HG03439 (cell line): ENCODE data around the gene DENND1B.
"Not testable (repeated sequence)": the region's sequence is repeated elsewhere in the genome, so short reads cannot be mapped to it uniquely, and the experiment has no call there.

Experiments used
- ATAC-seq: cut with Tn5 transposase; IDR thresholded peaks from one replicate; pipeline ENCODE4 v1.9.1; 2021; ENCODE audit warnings: mild to moderate bottlenecking, moderate library complexity; ENCODE audit not compliant: unreplicated experiment

DENND1B gene

GRCh38 chr1:197786280-197786679 is 11.0 kb upstream of the DENND1B start:
- ATAC-seq, result no peak

DNA sequence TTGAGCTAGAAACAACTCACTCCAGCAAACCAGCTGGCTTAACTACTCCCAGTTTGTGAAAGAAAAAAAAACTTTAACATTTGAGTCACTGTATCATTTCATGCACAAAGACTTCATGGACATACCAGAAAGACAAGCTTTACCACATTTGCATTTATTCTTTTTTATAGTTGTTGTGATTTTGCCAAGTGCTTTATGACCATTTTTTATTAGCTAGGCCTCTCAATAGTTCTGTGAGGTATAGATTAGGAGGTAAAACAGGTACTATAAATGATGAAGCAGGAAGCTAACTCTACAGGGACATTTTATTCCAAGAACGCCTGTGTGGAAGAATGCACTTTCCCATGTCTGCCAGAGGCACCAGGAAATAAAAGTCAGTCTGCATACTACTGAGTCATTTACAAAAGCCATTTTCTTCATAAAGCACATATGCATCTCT is 8.2 kb upstream of the DENND1B start:
- no peak for ATAC-seq

- ATAC-seq, result no peak
These were observed 7.6 kb upstream of the DENND1B start for GRCh38 chr1:197782722-197783360.

- no peak for ATAC-seq
These were observed 6.9 kb upstream of the DENND1B start for GRCh38 chr1:197781968-197782721.

- no peak for ATAC-seq
These were observed 4.6 kb upstream of the DENND1B start for GRCh38 chr1:197779921-197780320.

- no peak for ATAC-seq
These were observed 3.2 kb upstream of the DENND1B start for GRCh38 chr1:197778366-197778945.

- peak; percentile 38 for ATAC-seq
These were observed 1.2 kb upstream of the DENND1B start for GRCh38 chr1:197776351-197777105.

DNA sequence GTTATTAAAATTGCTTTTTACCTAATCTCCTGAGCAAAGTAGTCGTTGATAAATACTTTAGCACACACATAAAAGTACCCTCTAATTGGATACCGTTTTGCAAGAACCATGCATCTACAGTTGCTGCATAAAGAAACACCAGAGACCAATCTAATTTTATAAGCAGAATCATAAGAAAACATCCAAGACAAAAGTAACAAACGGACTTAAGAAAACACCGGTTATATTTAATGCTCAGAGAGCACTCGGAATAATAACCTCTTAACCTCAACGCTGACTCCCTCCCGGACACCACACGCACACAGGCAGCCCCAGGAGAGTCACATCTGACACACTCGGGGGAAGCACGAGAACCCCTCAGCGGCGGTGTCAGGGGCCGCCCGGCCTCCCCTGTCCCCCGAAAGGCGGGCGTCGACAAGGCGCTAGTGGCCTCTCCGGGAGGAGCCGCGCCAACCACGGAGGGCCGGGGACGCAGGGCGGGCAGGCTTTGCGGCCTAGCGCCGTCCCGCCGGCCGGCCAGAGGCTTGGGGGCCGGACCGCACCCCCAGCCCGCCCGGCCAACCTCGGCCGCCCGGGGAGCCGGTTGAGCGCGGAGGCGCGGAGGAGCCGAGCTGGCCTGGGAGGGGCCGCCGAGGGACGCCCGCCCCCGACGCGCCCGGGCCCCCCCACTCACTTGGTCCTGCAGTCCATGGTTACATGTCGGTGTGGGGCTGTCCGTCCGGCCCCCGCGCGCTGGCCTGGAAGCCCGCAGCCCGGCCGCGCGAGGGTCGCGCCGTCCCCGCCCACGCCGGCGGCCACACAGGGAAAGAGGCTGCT is 606 bp downstream of the DENND1B start:
- peak; percentile 31 for ATAC-seq

- ATAC-seq, result no peak
These were observed 1.4 kb downstream of the DENND1B start for GRCh38 chr1:197773856-197774255.

DNA sequence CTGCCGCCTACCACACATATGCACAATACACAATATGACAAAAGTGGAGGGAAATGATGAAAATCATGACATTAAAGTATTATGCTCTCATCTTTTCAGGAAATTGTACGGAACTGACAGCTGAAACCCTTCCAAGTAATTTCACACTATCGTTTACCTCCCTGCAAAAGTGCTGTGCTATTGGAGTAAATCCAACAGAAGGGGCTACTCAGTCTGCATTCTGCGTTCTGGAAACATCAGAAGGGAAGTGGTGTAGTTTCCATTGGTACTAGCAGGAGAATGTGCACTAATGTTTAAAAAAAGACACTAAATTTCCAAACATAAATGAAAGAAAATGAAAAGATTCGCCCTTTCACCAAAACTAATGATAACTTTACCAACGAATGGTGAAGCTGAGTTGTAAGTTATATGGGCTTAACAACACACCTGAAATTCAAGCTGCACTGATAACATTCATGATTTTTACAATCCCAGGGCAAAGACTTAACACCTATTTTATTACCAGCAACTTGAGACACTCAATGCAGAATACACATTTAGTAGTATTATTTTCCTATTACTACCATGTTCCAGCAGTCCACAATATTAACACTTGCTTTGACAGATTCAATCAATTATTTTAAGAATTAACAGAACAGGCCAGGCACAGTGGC is 3.2 kb downstream of the DENND1B start:
- ATAC-seq, result no peak

DNA sequence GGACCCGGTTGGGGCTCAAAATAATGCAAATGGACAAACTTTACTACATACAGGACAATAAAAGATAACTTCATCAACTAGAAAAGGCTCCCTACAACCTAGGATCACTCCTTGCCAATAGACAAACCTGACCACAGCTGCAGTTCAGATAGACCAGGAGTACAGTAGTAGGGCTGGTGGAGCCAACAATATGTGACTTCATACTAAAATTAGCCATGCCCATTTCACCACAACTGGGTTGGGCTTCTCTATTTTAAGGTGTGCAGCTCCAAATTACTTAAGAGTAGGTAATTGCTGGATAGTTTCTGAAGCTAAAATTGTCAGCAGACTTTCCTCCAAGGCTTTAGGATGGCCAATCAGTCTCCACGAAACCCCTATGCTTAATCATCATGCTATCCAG is 3.9 kb downstream of the DENND1B start:
- ATAC-seq, result no peak

- ATAC-seq, result no peak
These were observed 5.0 kb downstream of the DENND1B start for GRCh38 chr1:197770243-197770642.

- no peak for ATAC-seq
These were observed 6.0 kb downstream of the DENND1B start for GRCh38 chr1:197769287-197769686.

- no peak for ATAC-seq
These were observed 7.1 kb downstream of the DENND1B start for GRCh38 chr1:197768014-197768805.

DNA sequence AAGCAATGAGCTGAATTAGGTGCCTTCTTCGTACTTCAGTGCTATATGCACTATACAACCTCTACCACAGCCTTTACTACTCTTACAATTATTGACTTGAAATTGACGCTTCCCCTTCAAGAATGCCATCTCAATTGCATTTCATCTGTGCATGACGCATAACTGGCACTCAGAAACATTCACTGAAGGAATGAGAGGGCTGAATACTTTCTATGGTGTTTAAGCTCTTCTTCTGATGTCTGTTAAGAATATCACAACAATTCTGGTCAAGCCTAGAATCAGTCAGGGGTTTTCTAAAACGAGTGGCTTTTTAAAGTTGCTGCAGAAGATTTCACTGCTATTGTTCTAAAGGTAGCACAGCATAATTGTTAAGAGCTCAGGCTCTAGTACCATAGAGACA is 11.5 kb downstream of the DENND1B start:
- no peak for ATAC-seq

DNA sequence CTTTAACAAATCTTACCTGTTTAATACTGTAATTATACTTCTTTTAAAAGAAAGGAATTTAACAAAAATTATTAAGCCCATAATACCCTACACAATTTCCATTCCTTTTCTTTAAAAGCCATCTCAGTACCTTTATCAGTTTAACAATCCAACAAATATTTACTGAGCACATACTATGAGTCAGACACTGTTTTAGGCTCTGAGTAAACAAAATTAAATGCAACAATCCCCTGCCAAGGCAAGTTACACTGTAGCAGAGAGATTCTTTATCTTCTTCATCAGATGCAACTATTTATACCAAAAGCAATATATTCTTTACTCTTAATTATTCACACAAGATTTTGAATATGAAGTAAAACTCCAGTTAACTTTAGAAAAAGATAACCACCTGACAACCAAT is 12.0 kb downstream of the DENND1B start:
- ATAC-seq, result no peak

DNA sequence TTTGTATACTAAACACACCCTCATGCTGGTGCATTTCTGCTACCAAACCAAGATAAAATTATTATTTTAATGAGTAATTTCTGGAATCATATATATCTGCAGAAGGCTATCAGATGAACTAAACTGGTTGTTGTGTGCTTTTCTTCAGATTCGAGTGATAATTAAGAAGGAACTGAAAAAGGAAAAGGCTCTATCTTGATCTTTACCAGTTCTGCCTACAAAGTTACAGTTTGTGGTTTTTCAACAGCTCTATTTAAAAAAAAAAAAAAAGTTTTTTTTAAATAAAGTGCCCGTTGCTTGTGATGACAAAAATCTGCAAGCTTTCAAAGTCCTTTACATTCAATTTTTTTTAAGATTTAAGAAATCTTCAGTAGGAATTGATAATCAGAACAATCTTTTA is 13.6 kb downstream of the DENND1B start:
- peak; percentile 72 for ATAC-seq

- ATAC-seq, result not testable (repeated sequence)
These were observed 19.7 kb downstream of the DENND1B start for GRCh38 chr1:197755553-197755952.

DNA sequence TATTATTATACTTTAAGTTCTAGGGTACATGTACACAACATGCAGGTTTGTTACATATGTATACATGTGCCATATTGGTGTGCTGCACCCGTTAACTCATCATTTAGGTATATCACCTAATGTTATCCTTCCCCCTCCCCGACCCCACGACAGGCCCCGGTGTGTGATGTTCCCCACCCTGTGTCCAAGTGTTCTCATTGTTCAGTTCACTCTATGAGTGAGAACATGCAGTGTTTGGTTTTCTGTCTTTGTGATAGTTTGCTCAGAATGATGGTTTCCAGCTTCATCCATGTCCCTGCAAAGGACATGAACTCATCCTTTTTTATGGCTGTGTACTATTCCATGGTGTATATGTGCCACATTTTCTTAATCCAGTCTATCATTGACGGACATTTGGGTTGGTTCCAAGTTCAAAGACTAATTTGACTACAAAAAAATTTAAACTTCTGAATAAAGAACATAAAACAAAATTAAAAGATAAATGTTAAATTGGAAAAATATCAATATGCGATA is 22.6 kb downstream of the DENND1B start:
- not testable (repeated sequence) for ATAC-seq
